BLaER1 (cell line): Measurements from ENCODE around the gene KDM3A.
A peak's percentile ranks its signal among the peaks of the same experiment; 100 is the strongest.

Source experiments
- H3K27ac ChIP-seq: shearing (Covaris generic); formaldehyde crosslinking; 2 replicates; pipeline ENCODE4 v1.8.1; 2022
- H3K27me3 ChIP-seq: shearing (Covaris generic); formaldehyde crosslinking; 2 replicates; pipeline ENCODE4 v1.8.1; 2022
- H3K36me3 ChIP-seq: shearing (Covaris generic); formaldehyde crosslinking; 2 replicates; pipeline ENCODE4 v1.8.1; 2022
- H3K4me1 ChIP-seq: shearing (Covaris generic); formaldehyde crosslinking; 2 replicates; pipeline ENCODE4 v1.8.1; 2022
- H3K4me2 ChIP-seq: shearing (Covaris generic); formaldehyde crosslinking; 2 replicates; pipeline ENCODE4 v1.8.1; 2022
- H3K4me3 ChIP-seq: shearing (Covaris generic); formaldehyde crosslinking; 2 replicates; pipeline ENCODE4 v1.8.1; 2022
- H3K9ac ChIP-seq: shearing (Covaris generic); formaldehyde crosslinking; 2 replicates; pipeline ENCODE4 v1.8.1; 2022
- H3K9me3 ChIP-seq: shearing (Covaris generic); formaldehyde crosslinking; 2 replicates; pipeline ENCODE4 v1.8.1; 2022
- H4K20me1 ChIP-seq: shearing (Covaris generic); formaldehyde crosslinking; 2 replicates; pipeline ENCODE4 v1.8.1; 2022
- Cebpa-rat ChIP-seq: shearing (Covaris generic); IDR thresholded peaks from 2 replicates; pipeline ENCODE4 v1.8.1; 2022

KDM3A gene

GRCh38 chr2:86440631-86441391, at the start of gene KDM3A:
Gene KDM3A (plus strand): TSS chr2:86441371. CDS start chr2:86442048, 677 bp downstream.
- Histone ChIP-seq H4K20me1 (peaks cover 37% of the 10 kb centered on the region), H3K27me3 (no peaks in the 10 kb centered on the region), H3K36me3 (peaks cover 24% of the 10 kb centered on the region), H3K4me2 (peak within 1 kb of the TSS; percentile 85), H3K9ac (peak within 1 kb of the TSS; percentile 85), H3K27ac (peak within 1 kb of the TSS; percentile 98), H3K4me1 (peaks cover 17% of the 10 kb centered on the region), H3K9me3 (peaks cover 32% of the 10 kb centered on the region), H3K4me3 (peak within 1 kb of the TSS; percentile 84)
- TF ChIP-seq Cebpa-rat, result peak; percentile 65

DNA sequence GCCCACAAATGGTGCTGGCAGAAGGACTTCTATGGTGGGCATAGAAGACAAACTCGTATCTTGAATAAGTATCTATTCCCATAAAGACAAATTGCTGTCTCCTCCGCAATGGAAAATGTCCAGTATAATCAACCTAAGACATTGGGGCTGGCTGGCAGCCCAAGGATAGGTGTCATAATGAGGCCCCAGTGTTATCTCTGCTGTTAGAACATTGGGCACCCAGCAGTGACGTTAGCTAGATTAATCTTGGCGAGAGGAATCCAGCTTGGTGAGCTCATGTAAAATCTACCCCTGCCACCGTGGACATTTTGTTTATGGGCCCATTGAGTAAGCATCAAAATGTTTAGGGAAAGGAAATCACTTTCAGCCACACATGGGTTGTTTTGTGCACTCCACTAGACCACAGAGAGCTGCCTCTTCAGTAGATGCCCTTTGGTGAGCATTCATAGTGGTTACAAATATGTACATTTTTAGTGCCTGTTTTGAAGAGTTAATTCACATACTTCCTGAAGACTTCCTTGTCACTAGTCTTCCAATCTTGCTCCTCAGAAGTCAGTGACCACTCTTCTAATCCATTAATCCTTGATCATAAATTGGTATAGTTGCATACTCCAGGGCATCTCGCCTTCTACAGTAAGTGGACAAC, 48.2 kb upstream of the KDM3A start:
- H3K9ac ChIP-seq, result no peak overlapping the region
- no peaks in the 10 kb centered on the region for H4K20me1 ChIP-seq
- H3K27me3 ChIP-seq, result no peaks in the 10 kb centered on the region
- no peaks in the 10 kb centered on the region for H3K36me3 ChIP-seq
- peaks cover 22% of the 10 kb centered on the region for H3K4me1 ChIP-seq
- peak overlapping the region; percentile 66 for H3K4me2 ChIP-seq
- 0 out of 2 replicates have a peak overlapping the region, but pooled peaks have one; percentile 10 for H3K27ac ChIP-seq
- peaks cover 10% of the 10 kb centered on the region for H3K9me3 ChIP-seq
- no peak for TF ChIP-seq Cebpa-rat
- H3K4me3 ChIP-seq, result no peak overlapping the region

DNA sequence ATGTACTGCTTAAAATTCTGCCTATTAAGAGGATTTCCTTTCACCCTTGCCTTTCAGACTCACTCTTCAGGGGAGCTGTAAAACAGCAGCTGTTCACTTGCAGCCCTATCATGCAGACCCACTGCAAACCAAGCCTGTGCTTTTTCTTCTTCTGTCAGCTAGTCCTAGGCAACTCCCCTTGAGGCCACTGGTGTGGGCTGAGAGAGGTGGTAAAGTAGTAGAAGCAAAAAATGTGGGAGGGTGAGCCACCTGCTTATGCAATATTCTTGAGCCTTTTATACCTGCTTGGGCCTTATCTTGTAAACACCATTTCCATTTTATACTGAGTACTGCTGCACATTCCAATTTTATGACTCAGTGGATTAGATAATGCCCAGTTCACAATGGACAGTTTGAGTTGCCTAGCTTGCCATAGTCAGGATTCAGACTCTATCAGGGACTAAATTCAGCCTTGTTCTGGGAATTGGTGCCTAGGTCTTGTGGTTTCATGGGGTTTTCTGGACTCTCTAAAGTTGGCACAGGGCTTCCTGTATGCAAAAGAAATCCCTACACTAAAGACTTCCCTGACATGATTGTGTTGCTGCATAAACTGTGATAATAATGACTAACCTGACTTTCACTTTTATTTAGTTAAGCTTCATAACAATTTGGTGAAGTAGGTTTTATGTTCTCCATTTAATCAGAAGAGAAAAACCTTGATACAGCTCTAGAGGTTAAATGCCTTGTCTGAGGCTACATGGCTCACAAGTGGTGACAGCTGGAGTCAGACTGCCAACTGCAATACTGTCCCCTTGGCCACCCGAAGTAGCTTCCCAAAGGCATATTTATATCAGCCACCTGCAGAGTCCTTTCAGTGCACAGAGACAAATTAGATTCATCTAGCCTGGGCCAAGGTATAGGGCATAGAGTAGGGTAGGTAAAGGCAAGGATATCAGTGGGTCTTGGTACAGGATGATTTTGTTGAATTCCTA, 47.4 kb upstream of the KDM3A start:
- H3K4me3 ChIP-seq, result no peak overlapping the region
- H3K27me3 ChIP-seq, result no peaks in the 10 kb centered on the region
- H4K20me1 ChIP-seq, result no peaks in the 10 kb centered on the region

GRCh38 chr2:86396291-86396785, 44.8 kb upstream of the KDM3A start:
- Histone ChIP-seq H3K9me3 (peaks cover 10% of the 10 kb centered on the region), H3K9ac (no peak overlapping the region), H3K4me2 (no peak overlapping the region), H3K4me1 (peaks cover 22% of the 10 kb centered on the region), H3K4me3 (no peak overlapping the region), H3K36me3 (no peaks in the 10 kb centered on the region), H3K27ac (no peak overlapping the region), H3K27me3 (no peaks in the 10 kb centered on the region), H4K20me1 (no peaks in the 10 kb centered on the region)
- no peak for TF ChIP-seq Cebpa-rat

More for the DNA sequence above, 47.4 kb upstream of the KDM3A start:
- Histone ChIP-seq H3K27ac (peak overlapping the region; percentile 10; the same call in 1 of the 2 replicates), H3K36me3 (no peaks in the 10 kb centered on the region), H3K9ac (no peak overlapping the region), H3K4me1 (peaks cover 22% of the 10 kb centered on the region), H3K9me3 (peaks cover 10% of the 10 kb centered on the region), H3K4me2 (peak overlapping the region; percentile 66)
- no peak for TF ChIP-seq Cebpa-rat

- Histone ChIP-seq H3K27ac (no peak overlapping the region), H3K4me3 (no peak overlapping the region), H3K27me3 (no peaks in the 10 kb centered on the region), H3K4me2 (no peak overlapping the region), H3K4me1 (peaks cover 16% of the 10 kb centered on the region), H3K36me3 (no peaks in the 10 kb centered on the region), H4K20me1 (no peaks in the 10 kb centered on the region), H3K9ac (no peak overlapping the region), H3K9me3 (no peaks in the 10 kb centered on the region)
- no peak for TF ChIP-seq Cebpa-rat
Observed at GRCh38 chr2:86397986-86398385, 43.2 kb upstream of the KDM3A start.

GRCh38 chr2:86398500-86399474, 42.4 kb upstream of the KDM3A start:
- Histone ChIP-seq H4K20me1 (no peaks in the 10 kb centered on the region), H3K9me3 (no peaks in the 10 kb centered on the region), H3K4me3 (no peak overlapping the region), H3K4me2 (no peak overlapping the region), H3K9ac (no peak overlapping the region), H3K36me3 (no peaks in the 10 kb centered on the region), H3K27ac (no peak overlapping the region), H3K4me1 (peaks cover 8% of the 10 kb centered on the region), H3K27me3 (no peaks in the 10 kb centered on the region)
- no peak for TF ChIP-seq Cebpa-rat

DNA sequence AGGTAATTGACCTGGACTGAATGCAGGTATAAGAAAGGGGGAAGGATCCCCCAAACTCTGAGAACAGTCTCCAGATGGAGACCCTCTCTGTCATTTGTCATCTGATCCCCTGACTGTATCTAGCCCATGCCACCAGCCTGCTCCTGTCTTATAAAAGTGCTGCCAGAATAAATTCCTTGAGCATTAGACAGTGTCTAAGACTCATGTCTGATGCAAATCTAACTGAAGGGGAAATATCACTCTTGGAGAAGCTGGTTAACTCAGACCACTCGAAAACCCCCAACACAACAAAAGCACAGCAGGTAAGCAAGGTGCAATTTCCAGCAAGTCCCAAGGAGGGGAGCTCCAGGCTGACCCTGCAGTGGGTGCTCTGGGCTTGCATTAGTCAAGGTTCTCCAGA, 40.9 kb upstream of the KDM3A start:
- Histone ChIP-seq H3K4me2 (no peak overlapping the region), H3K36me3 (no peaks in the 10 kb centered on the region), H3K9me3 (no peaks in the 10 kb centered on the region)

DNA sequence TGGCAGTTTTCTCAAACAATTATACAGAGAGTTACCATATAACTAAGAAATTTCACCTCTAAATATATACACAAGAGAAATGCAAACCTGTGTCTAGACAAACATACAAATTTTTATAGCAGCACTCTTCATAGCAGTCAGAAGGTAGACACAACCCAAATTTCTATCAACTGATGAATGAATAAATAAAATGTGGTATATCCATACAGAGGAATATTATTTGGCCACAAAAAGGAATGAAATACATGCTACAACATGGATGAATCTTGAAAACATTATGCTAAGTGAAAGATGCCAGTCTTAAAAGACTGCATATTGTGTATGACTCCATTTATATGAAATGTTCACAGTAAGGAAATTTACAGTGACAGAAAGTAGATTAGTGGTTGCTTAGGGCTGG, 30.6 kb upstream of the KDM3A start:
- no peaks in the 10 kb centered on the region for H3K9me3 ChIP-seq
- H3K4me2 ChIP-seq, result no peak overlapping the region
- no peak overlapping the region for H3K9ac ChIP-seq
- TF ChIP-seq Cebpa-rat, result no peak
- H3K27ac ChIP-seq, result no peak overlapping the region
- no peaks in the 10 kb centered on the region for H3K27me3 ChIP-seq
- H3K4me1 ChIP-seq, result peaks cover 27% of the 10 kb centered on the region
- no peak overlapping the region for H3K4me3 ChIP-seq
- no peaks in the 10 kb centered on the region for H4K20me1 ChIP-seq
- H3K36me3 ChIP-seq, result no peaks in the 10 kb centered on the region

More for the DNA sequence above, 40.9 kb upstream of the KDM3A start:
- H3K9ac ChIP-seq, result no peak overlapping the region
- H4K20me1 ChIP-seq, result no peaks in the 10 kb centered on the region
- no peak for TF ChIP-seq Cebpa-rat
- H3K27ac ChIP-seq, result no peak overlapping the region
- H3K4me3 ChIP-seq, result no peak overlapping the region
- no peaks in the 10 kb centered on the region for H3K27me3 ChIP-seq
- no peaks in the 10 kb centered on the region for H3K4me1 ChIP-seq
